ENCODE data around the gene ZNF792.
"Not testable (repeated sequence)": the region's sequence is repeated elsewhere in the genome, so short reads cannot be mapped to it uniquely, and the experiment has no call there.

ZNF792 gene

DNA sequence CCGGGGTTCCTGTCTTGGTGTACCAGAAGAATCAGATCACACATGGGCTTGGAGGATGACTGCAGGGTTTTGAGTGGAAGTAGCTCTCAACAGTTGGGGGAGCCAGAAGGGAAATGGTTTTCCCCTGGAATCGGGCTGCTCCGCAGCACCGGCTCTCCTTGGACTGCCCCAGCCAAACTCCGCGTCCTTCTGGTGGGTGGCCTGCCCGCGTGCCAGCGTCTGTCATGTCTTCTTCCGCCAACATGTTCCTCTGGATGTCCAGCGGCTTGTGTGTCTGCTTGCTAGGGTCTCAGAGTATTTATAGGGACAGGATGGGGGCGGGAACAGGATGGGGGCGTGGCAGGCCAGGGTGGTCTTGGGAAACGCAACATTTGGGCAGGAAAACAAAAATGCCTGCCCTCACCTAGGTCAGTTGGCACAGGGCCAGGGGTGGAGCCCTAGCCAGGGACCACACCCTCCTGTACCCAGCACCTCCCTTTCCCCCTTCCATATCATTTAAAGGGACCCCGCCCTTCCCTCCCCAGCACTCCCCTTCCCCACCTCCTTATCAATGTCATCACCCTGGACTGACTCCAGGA lies 38.7 kb downstream of the ZNF792 start:
- DNase-seq (ENCODE audit: low read depth, low spot score): no peak
- H3K4me3 ChIP-seq (ENCODE audit: low read depth, low read length): no peak overlapping the region
- TF ChIP-seq, protein P1, sequence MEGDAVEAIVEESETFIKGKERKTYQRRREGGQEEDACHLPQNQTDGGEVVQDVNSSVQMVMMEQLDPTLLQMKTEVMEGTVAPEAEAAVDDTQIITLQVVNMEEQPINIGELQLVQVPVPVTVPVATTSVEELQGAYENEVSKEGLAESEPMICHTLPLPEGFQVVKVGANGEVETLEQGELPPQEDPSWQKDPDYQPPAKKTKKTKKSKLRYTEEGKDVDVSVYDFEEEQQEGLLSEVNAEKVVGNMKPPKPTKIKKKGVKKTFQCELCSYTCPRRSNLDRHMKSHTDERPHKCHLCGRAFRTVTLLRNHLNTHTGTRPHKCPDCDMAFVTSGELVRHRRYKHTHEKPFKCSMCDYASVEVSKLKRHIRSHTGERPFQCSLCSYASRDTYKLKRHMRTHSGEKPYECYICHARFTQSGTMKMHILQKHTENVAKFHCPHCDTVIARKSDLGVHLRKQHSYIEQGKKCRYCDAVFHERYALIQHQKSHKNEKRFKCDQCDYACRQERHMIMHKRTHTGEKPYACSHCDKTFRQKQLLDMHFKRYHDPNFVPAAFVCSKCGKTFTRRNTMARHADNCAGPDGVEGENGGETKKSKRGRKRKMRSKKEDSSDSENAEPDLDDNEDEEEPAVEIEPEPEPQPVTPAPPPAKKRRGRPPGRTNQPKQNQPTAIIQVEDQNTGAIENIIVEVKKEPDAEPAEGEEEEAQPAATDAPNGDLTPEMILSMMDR (IDR thresholded peaks at IDR 0.05; ENCODE audit: low read depth, low read length): no peak
- in situ Hi-C loops (cut with HindIII; ENCODE audit: low sequenced_read_pairs): no loop called here

DNA sequence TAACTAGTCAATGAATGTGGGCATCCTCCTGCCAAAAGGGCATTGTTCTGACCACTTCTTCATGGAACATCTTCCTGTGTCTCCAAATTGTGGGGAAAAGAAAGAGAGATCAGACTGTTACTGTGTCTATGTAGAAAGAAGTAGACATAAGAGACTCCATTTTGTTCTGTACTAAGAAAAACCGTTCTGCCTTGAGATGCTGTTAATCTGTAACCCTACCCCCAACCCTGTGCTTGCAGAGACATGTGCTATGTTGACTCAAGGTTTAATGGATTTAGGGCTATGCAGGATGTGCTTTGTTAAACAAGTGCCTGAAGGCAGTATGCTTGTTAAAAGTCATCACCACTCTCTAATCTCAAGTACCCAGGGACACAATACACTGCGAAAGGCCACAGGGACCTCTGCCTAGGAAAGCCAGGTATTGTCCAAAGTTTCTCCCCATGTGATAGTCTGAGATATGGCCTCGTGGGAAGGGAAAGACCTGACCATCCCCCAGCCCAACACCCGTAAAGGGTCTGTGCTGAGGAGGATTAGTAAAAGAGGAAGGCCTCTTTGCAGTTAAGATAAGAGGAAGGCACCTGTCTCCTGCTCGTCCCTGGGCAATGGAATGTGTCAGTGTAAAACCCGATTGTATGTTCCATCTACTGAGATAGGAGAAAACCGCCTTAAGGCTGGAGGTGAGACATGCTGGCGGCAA lies 43.8 kb downstream of the ZNF792 start:
- DNase-seq (ENCODE audit: low read depth, low spot score); in situ Hi-C loops (cut with HindIII; ENCODE audit: low sequenced_read_pairs); H3K4me3 ChIP-seq (ENCODE audit: low read depth, low read length): not testable (repeated sequence)

DNA sequence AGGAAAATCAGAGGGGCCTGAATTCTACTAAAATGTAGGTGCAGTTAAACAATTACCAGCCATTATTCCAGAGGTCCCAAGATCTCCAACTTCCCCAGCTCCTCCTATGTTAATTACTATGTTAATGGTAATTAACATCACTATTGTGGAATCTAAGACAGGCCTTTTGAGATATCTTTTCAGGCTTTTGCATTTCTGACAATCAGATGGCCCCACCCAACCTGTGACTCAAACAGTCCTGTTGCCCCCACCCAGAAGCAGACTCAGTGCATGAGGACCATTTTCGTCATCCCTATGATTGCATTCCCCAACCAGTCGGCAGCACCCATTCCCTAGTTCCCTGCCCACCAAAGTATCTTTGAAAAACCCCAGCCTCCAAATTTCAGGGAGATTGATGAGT lies 45.8 kb downstream of the ZNF792 start:
- no peak for DNase-seq (ENCODE audit: low read depth, low spot score)
- H3K4me3 ChIP-seq (ENCODE audit: low read depth, low read length): no peak overlapping the region
- in situ Hi-C loops (cut with HindIII; ENCODE audit: low sequenced_read_pairs): no loop called here
- TF ChIP-seq, protein P1 (IDR thresholded peaks at IDR 0.05; ENCODE audit: low read depth, low read length): no peak

DNA sequence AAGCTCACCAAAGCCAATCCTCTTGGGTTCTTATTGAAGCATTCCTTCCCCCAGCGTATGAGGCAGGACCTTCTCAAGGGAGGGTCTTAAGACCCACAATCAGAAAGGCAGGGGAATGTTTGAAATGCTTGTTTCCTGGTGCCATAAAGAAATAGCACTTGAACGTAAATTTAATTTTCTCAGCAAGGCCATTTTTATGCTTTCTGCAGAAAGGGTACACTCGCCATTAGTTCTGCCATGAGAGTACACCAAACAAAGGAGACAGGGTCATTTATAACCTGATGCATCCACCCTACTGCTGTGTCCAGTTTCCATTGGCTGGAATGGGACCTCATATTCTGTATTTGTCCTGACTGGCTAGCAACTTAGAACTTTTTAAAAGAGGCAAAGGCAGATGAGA lies 46.9 kb downstream of the ZNF792 start:
- in situ Hi-C loops (cut with HindIII; ENCODE audit: low sequenced_read_pairs); H3K4me3 ChIP-seq (ENCODE audit: low read depth, low read length); DNase-seq (ENCODE audit: low read depth, low spot score): not testable (repeated sequence)

DNA sequence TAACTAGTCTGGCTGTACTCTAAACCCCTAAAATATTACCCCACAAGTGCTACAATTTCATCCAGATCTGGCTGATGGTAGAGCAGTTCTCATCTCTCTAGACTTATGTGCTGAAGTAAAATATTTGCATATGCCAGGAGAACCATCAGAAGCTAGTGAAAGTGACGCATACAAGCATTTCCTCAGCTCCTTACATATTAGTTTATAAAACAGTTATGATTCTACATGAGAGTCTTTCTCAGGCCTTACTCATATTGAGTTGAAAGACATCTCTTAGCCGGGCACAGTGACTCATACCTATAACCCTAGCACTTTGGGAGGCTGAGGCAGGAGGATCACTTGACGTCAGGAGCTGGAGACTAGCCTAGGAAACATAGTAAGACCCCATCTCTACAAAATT lies 53.3 kb downstream of the ZNF792 start:
- TF ChIP-seq, protein P1 (IDR thresholded peaks at IDR 0.05; ENCODE audit: low read depth, low read length): no peak
- H3K4me3 ChIP-seq (ENCODE audit: low read depth, low read length): no peak overlapping the region
- in situ Hi-C loops (cut with HindIII; ENCODE audit: low sequenced_read_pairs): no loop called here
- no peak for DNase-seq (ENCODE audit: low read depth, low spot score)
